GM19452 (cell line): ENCODE data around the gene PRRX1.

Experiments
- ATAC-seq: cut with Tn5 transposase; IDR thresholded peaks from one replicate; pipeline ENCODE4 v1.9.1; 2021; ENCODE audit not compliant: unreplicated experiment

The PRRX1 gene

GRCh38 chr1:170663404-170664092 lies 383 bp upstream of the PRRX1 start:
- ATAC-seq = no peak

- ATAC-seq = no peak
Observed at GRCh38 chr1:170664828-170665612, 1.1 kb downstream of the PRRX1 start.

- no peak for ATAC-seq
Observed at GRCh38 chr1:170665629-170666028, 1.7 kb downstream of the PRRX1 start.

GRCh38 chr1:170666541-170667254 lies 2.8 kb downstream of the PRRX1 start:
- ATAC-seq = no peak

- no peak for ATAC-seq
Observed at GRCh38 chr1:170668209-170669106, 4.5 kb downstream of the PRRX1 start.

- no peak for ATAC-seq
Observed at GRCh38 chr1:170669107-170669445, 5.1 kb downstream of the PRRX1 start.

- ATAC-seq = no peak
Observed at GRCh38 chr1:170669586-170670530, 5.9 kb downstream of the PRRX1 start.

- ATAC-seq = no peak
Observed at GRCh38 chr1:170670802-170671628, 7.1 kb downstream of the PRRX1 start.

- ATAC-seq = no peak
Observed at GRCh38 chr1:170671629-170671963, 7.7 kb downstream of the PRRX1 start.

GRCh38 chr1:170672316-170672715 lies 8.4 kb downstream of the PRRX1 start:
- no peak for ATAC-seq

GRCh38 chr1:170674239-170674638 lies 10.3 kb downstream of the PRRX1 start:
- ATAC-seq = no peak

- no peak for ATAC-seq
Observed at GRCh38 chr1:170674986-170675385, 11.1 kb downstream of the PRRX1 start.

GRCh38 chr1:170675865-170676264 lies 11.9 kb downstream of the PRRX1 start:
- no peak for ATAC-seq

- no peak for ATAC-seq
Observed at GRCh38 chr1:170676628-170677027, 12.7 kb downstream of the PRRX1 start.

GRCh38 chr1:170678027-170678600 lies 14.2 kb downstream of the PRRX1 start:
- ATAC-seq = no peak

GRCh38 chr1:170680428-170680827 lies 16.5 kb downstream of the PRRX1 start:
- ATAC-seq = no peak

GRCh38 chr1:170682169-170682568 lies 18.2 kb downstream of the PRRX1 start:
- ATAC-seq = no peak

- no peak for ATAC-seq
Observed at GRCh38 chr1:170682809-170683208, 18.9 kb downstream of the PRRX1 start.

- ATAC-seq = no peak
Observed at GRCh38 chr1:170685166-170685565, 21.2 kb downstream of the PRRX1 start.
